NOMO-1 (cell line): ENCODE results near the gene CFAP299.
A peak's percentile ranks its signal among the peaks of the same experiment; 100 is the strongest.

Source experiments
- DNase-seq, 2 experiments: peaks; one replicate each; lab custom pipeline; 2025; ENCODE audit not compliant: unreplicated experiment in 2 of 2; lab: John Stamatoyannopoulos, UW

The CFAP299 gene

DNA sequence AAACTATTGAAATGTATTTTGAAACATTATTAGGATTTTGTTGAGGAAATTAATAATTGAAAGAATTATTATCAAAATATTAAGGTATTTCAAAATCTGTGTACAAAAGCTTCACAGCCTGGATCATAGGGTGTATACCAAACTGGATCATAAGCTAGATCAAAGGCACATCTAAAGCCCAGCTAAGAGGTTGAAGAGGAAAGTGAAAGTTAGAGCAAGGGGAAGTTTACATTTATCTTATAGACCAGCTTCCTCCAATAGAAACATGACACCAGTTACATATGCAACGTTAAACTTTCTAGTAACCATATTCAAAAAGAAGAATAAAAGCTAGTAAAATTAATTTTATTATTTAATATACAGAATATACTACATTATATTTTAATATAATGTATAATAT lies 467.8 kb downstream of the CFAP299 start:
- DNase-seq = peak in 1 of 2 experiments; percentile 11

DNA sequence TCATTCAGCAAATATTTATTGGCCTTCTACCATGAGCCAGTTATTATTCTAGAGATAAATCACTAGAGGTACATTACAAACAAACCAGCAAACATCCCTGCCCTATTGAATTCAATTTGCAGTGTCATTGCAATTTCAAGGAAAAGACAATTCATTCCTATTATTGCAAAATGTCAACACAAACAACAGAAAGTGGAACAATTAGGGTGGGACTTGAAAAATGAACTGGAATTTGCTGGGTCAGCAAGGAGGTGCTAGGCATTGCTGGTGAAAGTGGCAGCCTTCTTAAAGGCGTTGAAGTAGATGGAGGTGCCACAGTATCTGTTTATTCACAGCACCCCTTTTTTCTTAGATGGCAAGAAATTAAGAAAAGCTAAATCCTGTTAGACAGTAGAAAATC lies 470.9 kb downstream of the CFAP299 start:
- DNase-seq = no peak

- no peak for DNase-seq
Measured at GRCh38 chr4:80809039-80809729, 473.7 kb downstream of the CFAP299 start.

- DNase-seq = no peak
Measured at GRCh38 chr4:80811406-80811805, 475.9 kb downstream of the CFAP299 start.

- DNase-seq = no peak
Measured at GRCh38 chr4:80812145-80812544, 476.6 kb downstream of the CFAP299 start.

DNA sequence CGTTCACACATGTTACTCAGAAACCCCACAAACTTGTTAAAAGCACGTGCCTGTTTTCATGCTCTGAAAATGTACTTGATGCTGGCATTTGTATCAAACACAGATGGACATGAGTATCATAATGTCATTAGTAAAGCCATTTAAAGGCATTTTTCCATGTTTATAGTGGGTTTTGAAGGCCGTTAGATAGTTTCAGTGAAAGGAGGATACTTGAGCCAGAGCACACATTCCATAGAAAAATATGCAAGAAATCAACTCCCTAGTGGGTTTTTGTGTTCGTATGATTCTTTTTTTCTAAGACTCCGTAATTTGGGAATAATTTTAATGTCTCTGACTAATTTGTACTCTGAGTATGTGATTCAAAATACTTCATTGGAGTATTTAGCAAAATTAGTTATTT lies 478.7 kb downstream of the CFAP299 start:
- DNase-seq = no peak

DNA sequence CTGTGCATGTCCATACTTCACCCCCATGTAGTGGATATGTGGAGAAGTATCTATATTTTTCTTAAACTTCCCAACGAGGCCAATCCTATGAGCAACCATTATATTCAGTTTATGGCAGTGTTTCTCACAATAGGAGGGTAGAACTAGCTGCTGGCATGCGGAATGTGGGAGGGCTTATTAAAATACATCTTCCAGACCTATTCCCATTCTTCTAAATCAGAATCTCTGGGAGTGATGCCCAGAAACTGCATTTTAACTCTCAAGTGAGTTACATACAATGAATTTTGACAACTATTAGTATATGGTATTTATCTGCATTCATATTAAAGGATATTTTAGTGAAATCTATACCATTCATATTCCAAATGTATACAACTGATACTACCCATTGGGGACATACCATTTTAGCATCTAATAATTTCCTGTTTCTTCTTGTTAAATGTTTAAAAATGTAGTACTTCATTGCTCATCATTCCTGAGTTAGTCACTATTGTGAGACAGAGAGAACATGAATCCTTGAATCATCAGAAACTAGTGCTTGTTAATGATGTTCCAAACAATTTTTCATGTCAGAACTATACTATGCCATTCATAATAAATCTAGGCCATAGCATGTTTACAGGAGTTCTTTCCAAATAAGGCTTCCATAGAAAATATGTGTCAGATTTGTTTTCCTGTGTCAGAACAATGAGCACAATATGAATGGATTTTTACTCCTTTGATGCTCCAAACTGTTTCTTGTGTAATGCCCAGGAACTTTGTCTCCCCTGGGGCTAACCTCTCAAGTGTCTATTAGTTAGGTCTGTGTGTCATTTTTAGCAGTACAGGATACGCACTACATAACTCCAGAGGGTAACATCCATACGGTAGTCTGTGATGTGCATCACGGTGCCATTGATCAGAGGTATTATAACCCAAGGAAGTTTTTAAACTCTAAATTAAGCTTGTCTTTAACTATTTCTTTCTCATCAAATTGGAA lies 496.1 kb downstream of the CFAP299 start:
- DNase-seq = no peak

DNA sequence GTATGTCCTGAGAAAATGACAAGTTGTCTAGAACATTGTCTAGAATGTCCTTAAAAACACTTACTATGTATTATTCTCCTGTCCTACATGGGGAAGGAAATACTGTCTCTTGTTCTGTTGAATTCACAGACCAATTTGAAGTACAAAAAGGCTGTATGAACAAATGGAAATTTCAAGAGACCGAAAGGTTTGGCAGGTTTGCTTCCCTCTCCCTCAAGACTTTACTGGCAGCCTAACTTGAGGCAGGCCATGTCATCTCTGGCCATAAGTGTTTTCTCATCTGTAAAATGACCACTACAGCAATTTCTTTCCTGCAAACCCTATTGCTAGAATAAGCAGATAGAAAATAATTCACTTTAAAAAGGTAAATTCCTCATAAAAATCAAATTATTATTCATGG lies 503.8 kb downstream of the CFAP299 start:
- no peak for DNase-seq

DNA sequence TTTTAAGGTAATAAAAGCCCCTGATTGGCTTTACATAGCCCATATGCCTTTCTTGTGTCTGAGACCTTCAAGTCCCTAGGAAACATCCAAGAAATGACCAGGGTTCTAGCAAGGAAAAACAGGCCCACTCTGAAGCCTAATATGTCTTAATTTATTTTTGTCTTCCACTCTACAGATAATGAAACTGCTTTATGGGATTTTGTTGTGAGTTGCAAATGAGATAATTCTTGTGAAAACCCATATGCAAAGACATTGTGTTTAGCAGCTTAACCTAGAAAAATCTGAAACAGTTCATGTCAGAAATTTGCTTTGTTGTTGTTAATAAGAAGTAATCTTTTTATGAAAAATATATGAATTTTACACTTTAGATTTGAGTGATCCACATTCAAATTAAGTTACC lies 504.3 kb downstream of the CFAP299 start:
- no peak for DNase-seq

DNA sequence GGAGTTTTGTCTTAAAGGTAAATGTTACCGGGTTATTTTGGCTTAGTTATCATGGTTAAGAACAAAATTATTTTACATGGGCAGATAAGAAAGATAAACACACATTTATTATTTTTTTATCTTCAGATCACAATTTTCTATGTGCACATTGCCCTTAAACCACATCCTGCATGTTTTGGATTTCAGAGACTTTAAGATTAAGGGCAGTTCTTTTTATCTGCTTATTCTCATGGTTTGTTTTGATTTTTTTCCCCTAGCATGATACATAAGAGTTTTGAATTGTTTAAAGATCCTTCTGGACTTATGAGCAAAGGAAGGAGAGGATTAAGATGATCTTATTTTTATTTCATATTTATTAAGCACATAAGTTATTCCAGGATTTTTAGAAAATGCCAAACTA lies 504.9 kb downstream of the CFAP299 start:
- DNase-seq = no peak

DNA sequence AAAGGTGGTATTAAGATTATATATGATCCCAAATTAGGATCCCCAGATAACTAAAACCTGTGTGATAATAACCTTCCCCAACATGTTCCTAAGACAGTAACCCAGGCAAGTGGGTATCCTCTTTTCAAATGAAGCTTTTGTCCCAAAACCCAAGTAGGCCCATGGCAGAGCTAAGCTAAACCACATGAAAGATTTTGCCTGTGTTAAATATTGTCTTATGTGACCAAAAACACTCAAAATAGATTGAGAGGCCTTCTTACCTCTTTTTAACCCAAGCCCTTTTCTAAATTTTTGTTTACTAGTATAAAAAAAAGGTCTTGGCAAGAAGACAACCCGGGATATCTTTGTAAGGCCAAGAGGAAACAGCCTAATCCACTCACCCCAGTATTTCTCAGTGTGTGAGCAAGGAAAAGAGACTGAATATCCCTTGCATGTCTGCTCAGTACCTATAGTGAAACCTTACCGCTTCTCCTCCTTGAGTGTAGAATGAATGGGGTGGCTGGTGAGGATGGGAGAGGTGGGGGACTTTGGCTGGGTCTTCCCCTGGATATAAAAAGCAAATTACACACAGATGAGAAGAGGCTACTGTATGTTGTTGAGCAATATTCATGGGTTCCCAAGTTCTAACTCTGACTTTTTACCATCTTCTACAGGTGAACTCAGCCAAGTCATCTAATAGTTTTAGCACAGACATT lies 506.2 kb downstream of the CFAP299 start:
- DNase-seq = no peak

GRCh38 chr4:80846210-80846609 lies 510.7 kb downstream of the CFAP299 start:
- no peak for DNase-seq

DNA sequence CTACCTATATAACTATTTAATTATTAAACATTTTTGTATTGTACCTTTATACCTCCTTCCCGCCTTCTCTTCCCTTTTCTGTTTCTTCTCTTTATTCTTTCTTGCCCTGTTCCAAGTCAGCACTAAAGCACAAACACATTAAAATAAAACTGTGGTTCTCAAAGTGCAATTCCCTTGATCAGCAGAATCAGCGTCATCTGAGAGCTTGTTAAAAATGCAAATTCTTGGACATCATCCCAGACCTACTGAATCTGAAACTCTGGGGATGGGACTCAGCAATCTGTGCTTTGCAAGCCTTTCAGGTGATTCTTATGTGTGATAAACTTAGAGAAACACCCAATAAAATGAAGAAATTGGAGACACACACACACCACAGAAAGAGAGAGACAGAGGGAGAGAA lies 516.5 kb downstream of the CFAP299 start:
- DNase-seq = no peak

- DNase-seq = no peak
Measured at GRCh38 chr4:80873571-80873970, 538.0 kb downstream of the CFAP299 start.

- DNase-seq = no peak
Measured at GRCh38 chr4:80874979-80875378, 539.4 kb downstream of the CFAP299 start.

DNA sequence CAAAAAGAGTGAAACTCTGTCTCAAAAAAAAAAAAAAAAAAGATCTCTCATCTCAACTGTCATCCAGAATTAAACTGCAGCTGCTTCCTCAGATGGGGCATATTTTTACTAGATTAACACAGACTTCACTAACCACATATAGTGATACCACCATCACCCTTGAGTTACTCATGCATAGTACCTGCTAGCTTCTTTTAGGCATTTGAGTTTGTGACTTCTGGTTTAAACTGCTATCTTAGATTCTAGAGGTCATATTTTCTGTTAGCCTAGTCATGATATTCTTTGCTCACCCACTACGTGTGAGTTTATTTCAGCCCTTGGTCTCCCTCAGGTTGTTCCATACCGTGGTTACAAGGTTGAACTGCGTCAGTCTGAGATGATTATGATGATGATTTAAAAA lies 540.1 kb downstream of the CFAP299 start:
- no peak for DNase-seq

DNA sequence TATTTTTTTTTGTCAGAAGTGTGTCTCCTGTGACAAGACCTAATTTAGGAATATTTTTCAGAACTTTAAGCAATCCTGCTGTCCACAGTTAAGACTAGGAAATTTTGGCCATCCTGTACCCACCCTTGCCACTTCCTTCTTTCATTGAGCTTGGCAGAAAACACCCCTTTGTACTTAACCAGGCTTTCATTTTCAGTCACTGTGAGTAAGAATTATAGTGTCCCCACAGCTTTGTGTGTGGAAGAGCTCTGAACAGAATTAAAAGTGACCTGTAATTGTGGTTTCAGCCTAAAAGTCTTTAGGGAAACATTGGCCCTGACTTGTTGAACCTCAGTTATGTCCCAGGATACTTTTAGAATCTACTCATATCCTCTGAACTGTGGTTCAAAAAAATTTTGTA lies 541.3 kb downstream of the CFAP299 start:
- no peak for DNase-seq

DNA sequence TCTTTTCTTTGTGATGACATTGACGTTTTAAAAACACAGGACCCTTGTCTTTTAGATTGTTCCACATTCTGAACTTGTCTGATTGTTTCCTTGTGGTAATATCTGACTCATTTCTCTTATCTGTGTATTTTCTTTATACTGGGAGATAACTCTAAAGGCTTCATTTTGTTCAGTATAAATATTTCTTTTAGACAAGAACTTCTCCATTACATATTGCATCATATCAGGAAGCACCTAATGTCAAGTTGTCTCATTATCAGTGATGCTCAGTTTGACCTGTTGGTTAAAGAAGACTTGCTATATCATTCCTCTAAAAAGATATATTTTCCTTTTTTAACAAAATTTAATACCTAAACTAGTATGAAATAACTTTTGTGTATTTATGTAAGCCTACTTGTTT lies 542.7 kb downstream of the CFAP299 start:
- DNase-seq = no peak

- DNase-seq = no peak
Measured at GRCh38 chr4:80897537-80898303, 562.2 kb downstream of the CFAP299 start.

GRCh38 chr4:80900908-80901307 lies 565.4 kb downstream of the CFAP299 start:
- no peak for DNase-seq

GRCh38 chr4:80903020-80903419 lies 567.5 kb downstream of the CFAP299 start:
- DNase-seq = no peak
